Panc1 (cell line): ENCODE data around the gene OASL.

Source experiments
- POLR2AphosphoS5 ChIP-seq: IDR thresholded peaks from 2 replicates; pipeline ENCODE4 v1.6.1; 2012; ENCODE audit warnings: mild to moderate bottlenecking, low read depth, low read length, moderate library complexity
- SIN3A ChIP-seq: IDR thresholded peaks from 2 replicates; pipeline ENCODE4 v1.6.1; 2012; ENCODE audit warnings: low read depth, mild to moderate bottlenecking, low read length, moderate library complexity, borderline replicate concordance; ENCODE audit not compliant: insufficient read depth
- TF ChIP-seq, protein P1 (sequence below): fragments of 450-650 bp; IDR thresholded peaks from 2 replicates; pipeline ENCODE4 v1.5.1; 2017; ENCODE audit warnings: mild to moderate bottlenecking
- TF ChIP-seq, protein P2 (sequence below), 2 experiments: IDR thresholded peaks; 2 replicates each; pipeline ENCODE4 v1.6.1; 2011 to 2012; ENCODE audit warnings: low read depth in 2 of 2, control low read depth in 1 of 2, low read length in 1 of 2, mild to moderate bottlenecking in 1 of 2, moderate library complexity in 1 of 2; ENCODE audit not compliant: insufficient read depth in 1 of 2

DNA sequence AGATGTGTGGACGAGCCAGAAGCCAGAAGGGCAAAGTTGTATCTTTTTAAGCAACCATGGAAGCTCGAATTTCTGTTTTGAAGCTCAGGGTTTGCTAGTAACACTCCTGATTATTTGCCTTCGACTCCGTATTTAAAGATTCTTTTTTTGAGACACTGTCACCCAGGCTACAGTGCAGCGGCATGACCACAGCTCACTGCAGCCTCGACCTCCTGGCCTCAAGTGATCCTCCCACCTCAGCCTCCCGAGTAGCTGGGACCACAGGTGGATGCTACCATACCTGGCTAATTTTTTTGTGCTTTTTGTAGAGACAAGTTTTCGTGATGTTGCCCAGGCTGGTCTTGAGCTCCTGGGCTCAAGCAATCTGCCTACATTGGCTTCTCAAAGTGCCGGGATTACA lies 18.7 kb upstream of the OASL start:
- TF ChIP-seq, protein P1, sequence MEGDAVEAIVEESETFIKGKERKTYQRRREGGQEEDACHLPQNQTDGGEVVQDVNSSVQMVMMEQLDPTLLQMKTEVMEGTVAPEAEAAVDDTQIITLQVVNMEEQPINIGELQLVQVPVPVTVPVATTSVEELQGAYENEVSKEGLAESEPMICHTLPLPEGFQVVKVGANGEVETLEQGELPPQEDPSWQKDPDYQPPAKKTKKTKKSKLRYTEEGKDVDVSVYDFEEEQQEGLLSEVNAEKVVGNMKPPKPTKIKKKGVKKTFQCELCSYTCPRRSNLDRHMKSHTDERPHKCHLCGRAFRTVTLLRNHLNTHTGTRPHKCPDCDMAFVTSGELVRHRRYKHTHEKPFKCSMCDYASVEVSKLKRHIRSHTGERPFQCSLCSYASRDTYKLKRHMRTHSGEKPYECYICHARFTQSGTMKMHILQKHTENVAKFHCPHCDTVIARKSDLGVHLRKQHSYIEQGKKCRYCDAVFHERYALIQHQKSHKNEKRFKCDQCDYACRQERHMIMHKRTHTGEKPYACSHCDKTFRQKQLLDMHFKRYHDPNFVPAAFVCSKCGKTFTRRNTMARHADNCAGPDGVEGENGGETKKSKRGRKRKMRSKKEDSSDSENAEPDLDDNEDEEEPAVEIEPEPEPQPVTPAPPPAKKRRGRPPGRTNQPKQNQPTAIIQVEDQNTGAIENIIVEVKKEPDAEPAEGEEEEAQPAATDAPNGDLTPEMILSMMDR, result no peak
- TF ChIP-seq SIN3A, result no peak
- TF ChIP-seq, protein P2, sequence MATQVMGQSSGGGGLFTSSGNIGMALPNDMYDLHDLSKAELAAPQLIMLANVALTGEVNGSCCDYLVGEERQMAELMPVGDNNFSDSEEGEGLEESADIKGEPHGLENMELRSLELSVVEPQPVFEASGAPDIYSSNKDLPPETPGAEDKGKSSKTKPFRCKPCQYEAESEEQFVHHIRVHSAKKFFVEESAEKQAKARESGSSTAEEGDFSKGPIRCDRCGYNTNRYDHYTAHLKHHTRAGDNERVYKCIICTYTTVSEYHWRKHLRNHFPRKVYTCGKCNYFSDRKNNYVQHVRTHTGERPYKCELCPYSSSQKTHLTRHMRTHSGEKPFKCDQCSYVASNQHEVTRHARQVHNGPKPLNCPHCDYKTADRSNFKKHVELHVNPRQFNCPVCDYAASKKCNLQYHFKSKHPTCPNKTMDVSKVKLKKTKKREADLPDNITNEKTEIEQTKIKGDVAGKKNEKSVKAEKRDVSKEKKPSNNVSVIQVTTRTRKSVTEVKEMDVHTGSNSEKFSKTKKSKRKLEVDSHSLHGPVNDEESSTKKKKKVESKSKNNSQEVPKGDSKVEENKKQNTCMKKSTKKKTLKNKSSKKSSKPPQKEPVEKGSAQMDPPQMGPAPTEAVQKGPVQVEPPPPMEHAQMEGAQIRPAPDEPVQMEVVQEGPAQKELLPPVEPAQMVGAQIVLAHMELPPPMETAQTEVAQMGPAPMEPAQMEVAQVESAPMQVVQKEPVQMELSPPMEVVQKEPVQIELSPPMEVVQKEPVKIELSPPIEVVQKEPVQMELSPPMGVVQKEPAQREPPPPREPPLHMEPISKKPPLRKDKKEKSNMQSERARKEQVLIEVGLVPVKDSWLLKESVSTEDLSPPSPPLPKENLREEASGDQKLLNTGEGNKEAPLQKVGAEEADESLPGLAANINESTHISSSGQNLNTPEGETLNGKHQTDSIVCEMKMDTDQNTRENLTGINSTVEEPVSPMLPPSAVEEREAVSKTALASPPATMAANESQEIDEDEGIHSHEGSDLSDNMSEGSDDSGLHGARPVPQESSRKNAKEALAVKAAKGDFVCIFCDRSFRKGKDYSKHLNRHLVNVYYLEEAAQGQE (IDR thresholded peaks at IDR 0.05; ENCODE audit: insufficient read depth in 1 of 2, low read depth in 2 of 2, low read length in 1 of 2), result no peak
- no peak for TF ChIP-seq POLR2AphosphoS5
